ENCODE results near the gene SCN10A.

- no peak for TF ChIP-seq CTCF (IDR thresholded peaks at IDR 0.05)
- TF ChIP-seq POLR2A (IDR thresholded peaks at IDR 0.05), result no peak
Measured at GRCh38 chr3:38706961-38707360, 109.1 kb downstream of the SCN10A start.

Measured in esophagus squamous epithelium (tissue), 4 donors.